ENCODE measurements around the gene KDM3A. TPM values are rescaled to one million over a fixed set of nuclear protein-coding genes. Genes with fewer than 3 reads are reported as not detected.

KDM3A gene
- total RNA-seq, 4 donors from 2014 or later, result 39.5 to 60.9 (median 51.1) TPM

- no peak for DNase-seq
- H3K4me1 ChIP-seq, result no peaks in the 10 kb centered on the region
- TF ChIP-seq POLR2A (IDR thresholded peaks at IDR 0.05), result no peak
- no peak for TF ChIP-seq CTCF (IDR thresholded peaks at IDR 0.05)
- no peak overlapping the region for H3K4me3 ChIP-seq (replicated peaks in 1 of 3)
- 57 to 62% methylated on average over 6 of the region's 6 CpGs for WGBS, 2 donors
- no peak overlapping the region for H3K27ac ChIP-seq
- H3K27me3 ChIP-seq, result no peaks in the 10 kb centered on the region
- no peaks in the 10 kb centered on the region for H3K36me3 ChIP-seq
- intact Hi-C loops (cut with DNase I), result no loop called here
- H3K9me3 ChIP-seq, result no peaks in the 10 kb centered on the region
Measured at GRCh38 chr2:86397986-86398385, 43.2 kb upstream of the KDM3A start.

GRCh38 chr2:86398500-86399474, 42.4 kb upstream of the KDM3A start:
- H3K27me3 ChIP-seq, result no peaks in the 10 kb centered on the region
- H3K9me3 ChIP-seq, result no peaks in the 10 kb centered on the region
- intact Hi-C loops (cut with DNase I), result no loop called here
- TF ChIP-seq CTCF (IDR thresholded peaks at IDR 0.05) (no peak), POLR2A (IDR thresholded peaks at IDR 0.05) (no peak)
- WGBS, 2 donors, result 89 to 91% methylated on average over 7 of the region's 7 CpGs
- no peak overlapping the region for H3K27ac ChIP-seq
- H3K36me3 ChIP-seq, result no peaks in the 10 kb centered on the region
- H3K4me1 ChIP-seq, result no peaks in the 10 kb centered on the region
- H3K4me3 ChIP-seq (replicated peaks in 1 of 3), result no peak overlapping the region
- DNase-seq, result no peak

- no peaks in the 10 kb centered on the region for H3K27me3 ChIP-seq
- intact Hi-C loops (cut with DNase I), result no loop called here
Measured at GRCh38 chr2:86400321-86400720, 40.9 kb upstream of the KDM3A start.

GRCh38 chr2:86410581-86410980, 30.6 kb upstream of the KDM3A start:
- DNase-seq, result no peak
- Histone ChIP-seq H3K4me1 (no peaks in the 10 kb centered on the region), H3K36me3 (no peaks in the 10 kb centered on the region), H3K27ac (no peak overlapping the region), H3K27me3 (no peaks in the 10 kb centered on the region), H3K9me3 (no peaks in the 10 kb centered on the region), H3K4me3 (replicated peaks in 1 of 3) (no peak overlapping the region)
- intact Hi-C loops (cut with DNase I), result no loop called here
- TF ChIP-seq CTCF (IDR thresholded peaks at IDR 0.05), result no peak
- no peak for TF ChIP-seq POLR2A (IDR thresholded peaks at IDR 0.05)

More at GRCh38 chr2:86400321-86400720, 40.9 kb upstream of the KDM3A start:
- TF ChIP-seq POLR2A (IDR thresholded peaks at IDR 0.05) (no peak), CTCF (IDR thresholded peaks at IDR 0.05) (no peak)
- 50 to 71% methylated on average over 1 of the region's 1 CpG for WGBS, 2 donors
- H3K27ac ChIP-seq, result no peak overlapping the region
- no peaks in the 10 kb centered on the region for H3K9me3 ChIP-seq
- H3K36me3 ChIP-seq, result no peaks in the 10 kb centered on the region
- DNase-seq, result no peak
- H3K4me3 ChIP-seq (replicated peaks in 1 of 3), result no peak overlapping the region
- H3K4me1 ChIP-seq, result no peaks in the 10 kb centered on the region

- no peaks in the 10 kb centered on the region for H3K27me3 ChIP-seq
- TF ChIP-seq CTCF (IDR thresholded peaks at IDR 0.05) (no peak), POLR2A (IDR thresholded peaks at IDR 0.05) (no peak)
- no peak overlapping the region for H3K27ac ChIP-seq
- intact Hi-C loops (cut with DNase I), result no loop called here
- no peak for DNase-seq
- no peaks in the 10 kb centered on the region for H3K4me1 ChIP-seq
- no peaks in the 10 kb centered on the region for H3K36me3 ChIP-seq
- no peak overlapping the region for H3K4me3 ChIP-seq (replicated peaks in 1 of 3)
- WGBS, 2 donors, result 80% methylated on average over 6 of the region's 6 CpGs
- H3K9me3 ChIP-seq, result no peaks in the 10 kb centered on the region
Measured at GRCh38 chr2:86411396-86411795, 29.8 kb upstream of the KDM3A start.
